Activated CD4-positive, alpha-beta memory T cell treated with anti-CD3 and anti-CD28 coated beads for 36 hours (primary cell): ENCODE results near the gene NLGN3. TPM values are rescaled to one million over a fixed set of nuclear protein-coding genes. Genes with fewer than 3 reads are reported as not detected.
A peak's percentile ranks its signal among the peaks of the same experiment; 100 is the strongest.

Experiments
- CTCF ChIA-PET: fragments of 350-600 bp; sonication (Branson Sonifier 250); formaldehyde crosslinking; loops from one replicate; lab custom pipeline; 2021; ENCODE audit warnings: antibody characterized with exemption, inconsistent platforms; lab: Charles Lee
- POLR2A ChIA-PET: fragments of 350-600 bp; sonication (Branson Sonifier 250); formaldehyde crosslinking; loops from one replicate; lab custom pipeline; 2021; ENCODE audit warnings: antibody characterized with exemption; lab: Charles Lee
- DNase-seq: peaks from one replicate; pipeline ENCODE4 v3.0.0-alpha.2; 2020
- H3K27ac Mint-ChIP-seq: one replicate; pipeline ENCODE4 v1.8.0; 2021; ENCODE audit warnings: mixed read lengths
- H3K27me3 Mint-ChIP-seq: one replicate; pipeline ENCODE4 v1.8.0; 2021; ENCODE audit warnings: mixed read lengths
- H3K36me3 Mint-ChIP-seq: one replicate; pipeline ENCODE4 v1.8.0; 2021; ENCODE audit warnings: mixed read lengths
- H3K4me1 Mint-ChIP-seq: one replicate; pipeline ENCODE4 v1.8.0; 2021; ENCODE audit warnings: low read depth, mixed read lengths
- H3K4me3 Mint-ChIP-seq: one replicate; pipeline ENCODE4 v1.8.0; 2021; ENCODE audit warnings: mild to moderate bottlenecking, mixed read lengths
- H3K9me3 Mint-ChIP-seq: one replicate; pipeline ENCODE4 v1.8.0; 2021; ENCODE audit warnings: mixed read lengths
- intact Hi-C: fragments of 100-400 bp; cut with micrococcal nuclease; formaldehyde crosslinking; loops from one replicate; pipeline ENCODE4 v1.15.1; 2023
- total RNA-seq, 2 experiments: library from RNA; stranded (reverse); gene quantifications; one replicate each; pipeline ENCODE4 v1.2.3, GENCODE V29; 2021

Gene NLGN3
- total RNA-seq, 2 experiments from 2014 or later, result 0.58 to 0.86 TPM

DNA sequence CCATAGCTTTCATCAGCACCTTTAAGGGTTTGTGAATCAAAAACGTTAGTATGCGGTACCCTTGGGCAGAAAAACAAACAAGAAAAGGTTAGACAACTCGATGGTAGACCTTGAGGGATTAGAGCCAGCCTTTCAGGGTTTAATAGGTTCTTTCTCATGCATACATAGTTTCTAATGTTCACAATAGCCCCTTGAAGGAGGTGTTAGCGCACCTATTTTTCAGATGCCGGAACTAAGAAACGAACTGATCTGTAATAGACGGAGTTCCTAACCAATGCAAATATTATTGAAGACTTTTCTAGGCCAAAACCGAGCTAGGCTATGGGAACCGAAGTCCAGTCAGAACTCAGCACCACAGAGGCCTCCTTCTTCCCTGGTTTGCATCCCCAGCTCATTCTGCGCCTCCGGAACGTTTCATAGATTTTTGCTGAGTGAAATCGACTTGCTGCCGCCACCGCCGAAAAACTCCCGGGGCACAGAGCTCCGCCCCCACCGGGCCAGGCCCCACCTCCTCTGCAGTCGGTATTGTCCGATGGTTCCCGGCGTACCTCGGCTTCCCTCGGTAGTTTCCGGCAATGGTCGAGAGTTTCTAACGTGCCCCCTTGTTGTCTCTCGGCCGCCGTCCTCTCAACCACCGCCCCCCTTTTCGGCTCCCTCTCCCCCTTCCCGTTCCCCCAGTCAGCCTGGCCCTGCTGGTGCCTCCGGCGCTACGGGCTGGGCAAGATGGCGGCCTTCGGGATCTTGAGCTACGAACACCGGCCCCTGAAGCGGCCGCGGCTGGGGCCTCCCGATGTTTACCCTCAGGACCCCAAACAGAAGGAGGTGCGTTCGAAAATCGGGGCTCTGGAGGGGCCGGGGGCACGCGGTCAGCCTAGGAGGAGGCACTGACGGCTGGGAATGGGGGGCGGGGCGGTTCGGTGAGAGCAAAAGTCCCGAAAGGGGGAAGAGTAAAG, 26.3 kb upstream of the NLGN3 start, which contains the start of gene MED12:
Gene MED12, plus strand, starts transcription at position 565 of the 953 bp plus-strand sequence. Its CDS starts 159 bp downstream, at position 724.
- peak; percentile 90 for DNase-seq
- POLR2A ChIA-PET, result interaction anchor here (0.7 to 1.7 kb wide), 11 partner anchors 8 to 165 kb away, joined by 3 to 7 read pairs (median 5); partner anchors contain the start of genes FOXO4, NONO and SNX12
- peak within 1 kb of the TSS; percentile 89 for H3K27ac Mint-ChIP-seq
- intact Hi-C loops, result loop anchor here (1.0 kb wide), 2 partner anchors 23 to 50 kb away; partner anchors contain the start of genes FOXO4 and SNX12
- H3K4me3 Mint-ChIP-seq, result peak within 1 kb of the TSS; percentile 75
- H3K9me3 Mint-ChIP-seq, result no peaks in the 10 kb centered on the region
- peaks cover 21% of the 10 kb centered on the region for H3K36me3 Mint-ChIP-seq
- no peaks in the 10 kb centered on the region for H3K27me3 Mint-ChIP-seq
- peaks cover 38% of the 10 kb centered on the region for H3K4me1 Mint-ChIP-seq
- CTCF ChIA-PET, result interaction anchor here (0.8 to 1.9 kb wide), 8 partner anchors 11 to 165 kb away, joined by 3 to 11 read pairs (median 5); partner anchors contain the start of genes CXorf65 and NONO

DNA sequence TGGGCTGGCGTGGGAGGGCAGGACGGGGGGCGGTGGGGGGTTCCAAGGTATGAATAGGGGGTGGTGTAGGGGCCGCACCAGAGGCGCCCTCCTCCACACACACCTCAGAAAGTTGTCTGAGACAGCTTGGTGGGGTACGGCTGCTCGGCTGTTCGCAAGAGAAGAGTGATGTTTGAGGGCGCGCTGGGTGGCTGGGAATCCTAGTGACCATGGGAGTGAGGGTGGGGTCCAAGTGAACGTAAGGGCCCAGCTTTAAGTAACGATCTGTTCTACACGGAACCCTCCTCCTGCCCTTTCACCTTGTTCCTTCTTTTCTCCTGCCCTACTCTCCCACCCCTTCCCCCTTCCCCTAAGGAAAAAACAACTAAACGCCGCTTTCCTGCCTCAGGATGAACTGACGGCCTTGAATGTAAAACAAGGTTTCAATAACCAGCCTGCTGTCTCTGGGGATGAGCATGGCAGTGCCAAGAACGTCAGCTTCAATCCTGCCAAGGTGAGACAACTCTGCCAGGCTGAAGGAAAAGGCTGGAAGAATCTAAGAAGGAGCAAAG, 25.6 kb upstream of the NLGN3 start:
- Mint-ChIP-seq H3K27me3 (no peaks in the 10 kb centered on the region), H3K4me1 (peaks cover 32% of the 10 kb centered on the region), H3K36me3 (peaks cover 23% of the 10 kb centered on the region), H3K27ac (peak overlapping the region; percentile 69), H3K4me3 (peak overlapping the region; percentile 75), H3K9me3 (no peaks in the 10 kb centered on the region)
- ChIA-PET POLR2A (interaction anchor here (0.7 to 1.7 kb wide), 7 partner anchors 8 to 164 kb away, joined by 3 to 7 read pairs (median 5); partner anchors contain the start of genes NONO and SNX12), CTCF (interaction anchor here (1.2 to 1.9 kb wide), 7 partner anchors 10 to 164 kb away, joined by 3 to 11 read pairs (median 5); partner anchors contain the start of genes CXorf65 and NONO)
- no peak for DNase-seq
- intact Hi-C loops, result loop anchor here (1.0 kb wide), 2 partner anchors 24 to 51 kb away; partner anchors contain the start of genes FOXO4 and SNX12

DNA sequence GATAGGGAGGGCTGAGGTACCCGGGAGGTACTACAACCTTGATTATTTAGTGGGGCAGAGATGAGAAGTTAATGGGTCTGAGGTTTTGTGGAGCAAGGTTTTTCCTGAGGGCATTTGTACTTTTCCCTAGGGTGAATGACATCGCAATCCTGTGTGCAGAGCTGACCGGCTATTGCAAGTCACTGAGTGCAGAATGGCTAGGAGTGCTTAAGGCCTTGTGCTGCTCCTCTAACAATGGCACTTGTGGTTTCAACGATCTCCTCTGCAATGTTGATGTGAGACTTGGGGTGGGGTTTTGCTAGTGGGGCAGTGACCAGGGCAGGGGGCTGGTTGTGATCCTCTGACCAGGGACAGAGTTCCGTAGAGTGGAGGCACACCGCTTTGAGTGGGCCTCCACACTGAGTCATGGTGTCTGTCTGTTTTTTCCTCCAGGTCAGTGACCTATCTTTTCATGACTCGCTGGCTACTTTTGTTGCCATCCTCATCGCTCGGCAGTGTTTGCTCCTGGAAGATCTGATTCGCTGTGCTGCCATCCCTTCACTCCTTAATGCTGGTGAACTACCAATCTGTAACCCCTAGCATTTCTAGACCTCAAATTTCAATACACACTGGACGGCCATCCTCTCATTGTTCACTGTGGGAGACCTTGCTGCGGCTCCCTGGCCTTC, 16.3 kb upstream of the NLGN3 start:
- Mint-ChIP-seq H3K36me3 (peaks cover 34% of the 10 kb centered on the region), H3K4me3 (no peak overlapping the region), H3K9me3 (no peaks in the 10 kb centered on the region), H3K27ac (peak overlapping the region; percentile 83), H3K4me1 (peaks cover 12% of the 10 kb centered on the region), H3K27me3 (no peaks in the 10 kb centered on the region)
- ChIA-PET POLR2A (no interaction called here), CTCF (interaction anchor here (0.6 to 2.8 kb wide), 8 partner anchors 10 to 35 kb away, joined by 3 to 33 read pairs (median 4); partner anchors contain the start of gene MED12)
- no peak for DNase-seq
- intact Hi-C loops, result no loop called here

DNA sequence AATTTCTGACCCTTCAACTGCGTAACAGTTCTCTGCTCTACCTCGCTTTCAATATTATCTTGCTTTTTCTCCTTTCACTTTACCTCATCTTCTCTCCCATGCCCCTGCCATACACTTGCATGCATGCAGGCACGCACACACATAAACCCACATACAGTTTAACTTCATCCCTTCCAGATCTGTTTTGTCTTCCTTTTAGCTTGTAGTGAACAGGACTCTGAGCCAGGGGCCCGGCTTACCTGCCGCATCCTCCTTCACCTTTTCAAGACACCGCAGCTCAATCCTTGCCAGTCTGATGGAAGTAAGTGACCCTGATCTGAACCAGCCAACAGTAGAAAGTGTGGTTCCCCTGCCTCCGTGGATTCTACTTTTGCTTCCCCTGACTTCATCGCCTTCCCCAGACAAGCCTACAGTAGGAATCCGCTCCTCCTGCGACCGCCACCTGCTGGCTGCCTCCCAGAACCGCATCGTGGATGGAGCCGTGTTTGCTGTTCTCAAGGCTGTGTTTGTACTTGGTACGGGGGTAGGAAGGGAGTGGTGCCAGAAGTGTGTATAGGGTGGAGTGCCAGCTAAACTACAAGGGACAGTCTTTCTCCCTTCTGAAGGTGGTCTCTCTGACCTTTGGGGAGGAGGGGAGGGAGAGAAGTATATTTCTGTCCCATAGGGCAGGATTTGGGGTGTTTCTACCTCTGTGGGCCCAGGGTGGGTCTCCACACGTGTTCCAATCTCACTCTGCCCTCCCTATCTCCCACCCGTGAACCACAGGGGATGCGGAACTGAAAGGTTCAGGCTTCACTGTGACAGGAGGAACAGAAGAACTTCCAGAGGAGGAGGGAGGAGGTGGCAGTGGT, 15.5 kb upstream of the NLGN3 start:
- Mint-ChIP-seq H3K9me3 (no peaks in the 10 kb centered on the region), H3K27ac (peak overlapping the region; percentile 83), H3K4me1 (peaks cover 12% of the 10 kb centered on the region), H3K27me3 (no peaks in the 10 kb centered on the region), H3K4me3 (no peak overlapping the region), H3K36me3 (peaks cover 33% of the 10 kb centered on the region)
- POLR2A ChIA-PET, result no interaction called here
- DNase-seq, result peak; percentile 81
- intact Hi-C loops, result loop anchor here (1.0 kb wide), 2 partner anchors 27 to 31 kb away; no protein-coding TSS in a partner anchor
- CTCF ChIA-PET, result interaction anchor here (0.6 to 2.8 kb wide), 11 partner anchors 9 to 48 kb away, joined by 3 to 33 read pairs (median 3); partner anchors contain the start of gene MED12

DNA sequence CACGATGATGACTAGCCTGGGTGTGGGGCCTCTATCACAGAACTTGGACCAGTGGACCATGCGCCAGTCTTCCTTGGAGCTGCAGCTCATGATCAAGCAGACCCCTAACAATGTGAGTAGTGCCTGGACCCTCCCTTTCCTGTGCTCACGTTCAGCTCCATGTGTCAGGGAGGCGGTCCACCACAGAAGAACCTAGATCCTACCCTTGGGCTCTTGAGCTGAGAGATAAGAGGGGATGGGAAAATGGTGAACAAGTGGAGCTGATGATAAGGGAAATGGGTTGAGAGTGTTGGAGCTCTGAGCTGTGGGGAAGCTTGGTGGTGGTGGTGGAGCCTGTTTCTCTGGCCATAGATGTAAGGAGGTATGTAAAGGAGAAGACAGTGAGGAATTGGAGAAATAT, 13.1 kb upstream of the NLGN3 start:
- ChIA-PET CTCF (no interaction called here), POLR2A (no interaction called here)
- Mint-ChIP-seq H3K4me3 (no peak overlapping the region), H3K36me3 (peaks cover 40% of the 10 kb centered on the region), H3K27me3 (no peaks in the 10 kb centered on the region), H3K4me1 (peaks cover 12% of the 10 kb centered on the region), H3K27ac (no peak overlapping the region), H3K9me3 (no peaks in the 10 kb centered on the region)
- DNase-seq, result no peak
- intact Hi-C loops, result no loop called here

DNA sequence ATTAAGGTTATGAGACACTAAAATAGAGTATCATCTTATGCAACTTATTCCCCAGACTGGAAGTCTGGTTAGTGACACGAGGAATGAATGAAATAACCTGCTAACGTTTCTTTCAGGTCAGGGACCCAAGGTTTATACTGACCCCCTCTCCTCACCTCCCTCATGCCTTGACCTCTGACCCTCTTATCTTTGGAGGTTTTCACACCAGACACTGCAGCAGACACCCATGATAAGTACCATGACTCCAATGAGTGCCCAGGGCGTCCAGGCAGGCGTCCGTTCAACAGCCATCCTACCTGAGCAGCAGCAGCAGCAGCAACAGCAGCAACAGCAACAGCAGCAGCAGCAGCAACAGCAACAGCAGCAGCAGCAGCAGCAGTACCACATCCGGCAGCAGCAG, 4.2 kb upstream of the NLGN3 start:
- intact Hi-C loops, result no loop called here
- H3K36me3 Mint-ChIP-seq, result peaks cover 11% of the 10 kb centered on the region
- no peaks in the 10 kb centered on the region for H3K27me3 Mint-ChIP-seq
- DNase-seq, result no peak
- H3K9me3 Mint-ChIP-seq, result no peaks in the 10 kb centered on the region
- POLR2A ChIA-PET, result no interaction called here
- peaks cover 9% of the 10 kb centered on the region for H3K4me1 Mint-ChIP-seq
- H3K4me3 Mint-ChIP-seq, result no peak overlapping the region
- H3K27ac Mint-ChIP-seq, result no peak overlapping the region
- CTCF ChIA-PET, result no interaction called here

DNA sequence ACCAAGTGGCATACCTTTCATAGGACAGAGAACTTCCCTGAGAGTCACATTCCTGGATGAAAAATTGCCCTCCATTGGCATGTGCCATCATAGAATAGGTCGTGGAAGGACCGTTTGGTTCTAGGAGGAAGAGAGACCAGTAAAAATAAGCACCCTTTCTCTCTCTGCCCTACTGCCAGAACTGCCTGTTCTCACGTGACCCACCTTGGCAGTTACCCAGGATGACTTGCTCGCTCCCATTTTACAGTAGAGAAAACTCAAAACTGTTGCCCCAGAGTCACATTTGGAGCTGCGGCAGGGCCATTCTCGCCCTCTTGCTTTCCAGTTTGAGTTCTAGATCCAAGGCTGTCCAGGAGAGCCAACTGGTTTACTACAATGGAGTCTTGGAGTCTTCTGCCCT, 1.1 kb upstream of the NLGN3 start:
- Mint-ChIP-seq H3K36me3 (peaks cover 5% of the 10 kb centered on the region), H3K9me3 (no peaks in the 10 kb centered on the region), H3K4me3 (no peak overlapping the region), H3K4me1 (peaks cover 16% of the 10 kb centered on the region), H3K27me3 (no peaks in the 10 kb centered on the region), H3K27ac (no peak overlapping the region)
- CTCF ChIA-PET, result no interaction called here
- POLR2A ChIA-PET, result no interaction called here
- DNase-seq, result no peak
- intact Hi-C loops, result no loop called here

DNA sequence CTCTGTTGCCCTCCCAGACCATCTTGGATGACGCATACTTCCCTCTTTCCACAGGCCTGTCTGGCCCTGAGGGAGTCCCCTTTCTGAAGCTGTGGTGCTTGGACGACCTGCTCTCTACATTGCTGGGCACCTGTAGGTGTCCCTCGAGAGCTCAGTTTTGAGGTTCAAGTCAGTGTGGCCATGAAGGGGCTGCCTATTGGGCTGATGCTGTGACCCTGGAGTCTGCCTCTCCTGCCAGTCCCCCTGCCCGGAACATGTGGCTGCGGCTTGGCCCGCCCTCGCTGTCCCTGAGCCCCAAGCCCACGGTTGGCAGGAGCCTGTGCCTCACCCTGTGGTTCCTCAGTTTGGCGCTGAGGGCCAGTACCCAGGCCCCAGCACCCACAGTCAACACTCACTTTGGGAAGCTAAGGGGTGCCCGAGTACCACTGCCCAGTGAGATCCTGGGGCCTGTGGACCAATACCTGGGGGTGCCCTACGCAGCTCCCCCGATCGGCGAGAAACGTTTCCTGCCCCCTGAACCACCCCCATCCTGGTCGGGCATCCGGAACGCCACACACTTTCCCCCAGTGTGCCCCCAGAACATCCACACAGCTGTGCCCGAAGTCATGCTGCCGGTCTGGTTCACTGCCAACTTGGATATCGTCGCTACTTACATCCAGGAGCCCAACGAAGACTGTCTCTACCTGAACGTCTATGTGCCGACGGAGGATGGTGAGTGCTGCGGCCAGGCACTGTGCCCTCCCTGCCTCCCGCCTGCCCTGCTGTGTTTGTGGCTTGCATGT, 3.0 kb downstream of the NLGN3 start:
- intact Hi-C loops, result no loop called here
- Mint-ChIP-seq H3K4me1 (peaks cover 12% of the 10 kb centered on the region), H3K36me3 (no peaks in the 10 kb centered on the region), H3K9me3 (no peaks in the 10 kb centered on the region), H3K27me3 (no peaks in the 10 kb centered on the region), H3K4me3 (no peak overlapping the region), H3K27ac (no peak overlapping the region)
- no peak for DNase-seq
- ChIA-PET POLR2A (no interaction called here), CTCF (no interaction called here)

DNA sequence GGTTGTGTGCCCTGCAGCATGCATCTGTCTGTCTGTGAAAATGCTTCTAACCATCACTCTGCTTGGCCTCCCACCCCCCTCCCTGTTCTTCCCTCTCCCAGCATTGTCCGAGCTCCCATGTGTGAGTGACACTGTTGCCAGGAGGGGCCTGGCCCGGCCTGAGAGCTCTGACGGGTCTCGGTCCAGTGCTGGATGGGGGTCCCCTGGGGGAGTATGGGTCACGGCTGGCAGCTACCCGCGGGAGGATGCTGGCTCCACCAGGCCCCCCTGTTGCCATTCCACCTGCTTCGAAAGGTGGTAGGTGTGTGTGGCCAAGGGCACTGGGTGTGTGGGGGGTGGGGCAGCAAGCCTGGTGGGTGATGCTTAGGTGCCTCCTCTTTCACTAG, 3.6 kb downstream of the NLGN3 start:
- Mint-ChIP-seq H3K4me3 (no peak overlapping the region), H3K9me3 (no peaks in the 10 kb centered on the region), H3K27ac (no peak overlapping the region), H3K36me3 (no peaks in the 10 kb centered on the region), H3K27me3 (no peaks in the 10 kb centered on the region), H3K4me1 (peaks cover 12% of the 10 kb centered on the region)
- CTCF ChIA-PET, result no interaction called here
- no peak for DNase-seq
- intact Hi-C loops, result no loop called here
- POLR2A ChIA-PET, result no interaction called here

DNA sequence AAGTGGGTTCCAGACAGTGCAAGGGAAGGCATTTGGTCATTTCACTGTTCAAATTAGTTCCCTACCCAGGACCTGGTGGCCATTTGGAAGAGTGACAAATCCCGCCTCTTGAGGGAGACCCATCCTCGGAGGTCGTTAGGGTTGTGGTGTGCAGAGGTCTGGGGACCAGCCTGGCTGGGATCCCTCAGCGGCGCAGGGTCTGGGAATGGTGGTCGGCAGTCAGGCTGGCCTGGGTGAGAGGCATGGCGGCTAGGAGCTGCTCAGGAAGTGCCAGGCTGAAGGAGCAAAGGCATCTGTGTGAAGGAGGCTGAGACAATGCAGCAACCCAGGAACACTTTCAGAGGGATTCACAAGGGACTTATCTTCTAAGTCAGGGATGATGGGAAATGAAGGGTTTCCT, 6.7 kb downstream of the NLGN3 start:
- Mint-ChIP-seq H3K27me3 (no peaks in the 10 kb centered on the region), H3K27ac (no peak overlapping the region), H3K4me1 (peaks cover 3% of the 10 kb centered on the region), H3K4me3 (no peak overlapping the region), H3K36me3 (no peaks in the 10 kb centered on the region), H3K9me3 (no peaks in the 10 kb centered on the region)
- CTCF ChIA-PET, result no interaction called here
- DNase-seq, result no peak
- POLR2A ChIA-PET, result no interaction called here
- intact Hi-C loops, result no loop called here
